ENCODE data around the gene PSMC5.

PSMC5 gene

DNA sequence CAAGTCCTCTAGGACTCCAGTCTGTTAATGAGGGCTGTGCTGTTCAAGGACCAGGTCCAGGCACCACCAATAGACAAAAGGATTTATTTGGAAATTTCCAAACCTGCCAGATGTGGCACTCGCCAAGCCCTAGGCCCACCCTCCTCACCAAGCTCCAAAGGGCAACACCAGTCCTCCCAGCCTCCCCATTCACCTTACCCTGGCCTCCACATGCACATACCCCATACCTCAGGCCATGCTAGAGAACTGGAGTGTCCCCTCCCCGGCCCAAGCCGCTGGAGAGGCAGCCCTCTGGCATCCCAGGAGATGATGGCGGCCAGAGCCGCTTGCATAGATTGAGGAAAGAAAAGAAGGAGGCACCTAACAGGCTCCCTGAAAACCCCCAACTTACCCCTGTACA lies 4.8 kb downstream of the PSMC5 start:
- no peak overlapping the region for H3K4me3 ChIP-seq (ENCODE audit: extremely low read depth, insufficient read depth, low read length, poor library complexity, severe bottlenecking)
- H3K9me3 ChIP-seq (ENCODE audit: control insufficient read depth, low read length): no peaks in the 10 kb centered on the region
- peaks cover 84% of the 10 kb centered on the region for H3K36me3 ChIP-seq (ENCODE audit: control insufficient read depth, insufficient read depth, low read length)
- 90 to 100% methylated on average over 1 to 2 of the region's 5 CpGs for WGBS, 2 experiments (ENCODE audit: insufficient coverage in 2 of 2)
- H3K27ac ChIP-seq (ENCODE audit: low read depth, low read length, severe bottlenecking): no peak overlapping the region
- H3K4me1 ChIP-seq (ENCODE audit: control insufficient read depth, insufficient read depth, low read length, poor library complexity, severe bottlenecking): no peaks in the 10 kb centered on the region

DNA sequence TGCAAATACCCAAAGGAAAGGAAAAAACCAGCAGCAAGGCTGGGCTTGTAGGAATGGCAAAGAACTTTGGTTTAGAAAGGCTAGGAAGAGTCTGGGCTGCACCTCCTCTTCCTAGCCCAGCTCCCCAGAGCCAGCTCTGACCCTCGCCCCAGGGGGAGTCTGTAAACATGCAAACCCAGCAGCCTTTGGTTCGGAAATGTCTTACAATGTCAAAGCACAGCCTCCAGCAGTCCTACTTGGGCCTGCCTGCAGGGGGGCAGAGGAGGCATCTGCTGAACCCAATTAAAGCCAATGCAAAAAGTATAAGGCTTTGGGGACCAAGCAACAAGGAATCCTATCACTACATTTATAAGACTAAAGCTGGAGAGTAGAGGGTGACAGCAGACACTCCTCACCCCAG lies 5.2 kb downstream of the PSMC5 start:
- WGBS, 2 experiments (ENCODE audit: insufficient coverage in 2 of 2): 85 to 90% methylated on average over 2 of the region's 2 CpGs
- no peak overlapping the region for H3K27ac ChIP-seq (ENCODE audit: low read depth, low read length, severe bottlenecking)

DNA sequence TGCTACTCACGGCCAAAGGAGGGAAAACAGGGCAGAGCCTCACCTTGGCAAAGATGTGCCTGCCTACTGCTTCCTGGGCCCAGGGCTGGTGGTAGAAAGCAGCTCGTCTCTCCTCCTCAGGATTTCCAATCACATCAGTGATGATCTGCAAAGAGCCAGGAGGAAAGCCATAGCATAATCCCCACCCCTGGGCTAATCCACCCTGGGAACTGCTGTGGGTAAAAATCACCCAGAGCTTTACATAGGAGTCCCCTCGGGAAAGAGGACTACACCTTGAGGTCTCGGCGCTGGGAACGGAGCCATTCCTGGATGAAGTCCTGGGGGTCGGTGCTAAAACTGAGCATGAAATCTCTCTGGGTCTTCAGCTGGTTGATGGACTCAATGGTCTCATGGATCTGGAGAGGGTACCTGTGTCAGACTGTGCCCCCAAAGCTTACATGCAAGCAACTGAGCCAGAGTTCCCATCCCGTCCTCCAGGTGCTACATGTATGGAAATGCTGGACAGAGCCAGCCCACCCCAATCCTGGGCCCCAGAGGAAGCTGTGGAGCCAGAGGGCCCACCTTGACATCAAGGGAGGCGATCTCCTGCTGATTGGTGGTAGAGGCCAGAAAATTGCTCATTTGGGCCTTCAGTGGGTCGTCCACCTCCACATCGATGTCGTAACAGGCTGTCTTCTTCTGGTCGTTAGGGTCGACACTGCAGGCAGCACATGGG lies 6.0 kb downstream of the PSMC5 start:
- Histone ChIP-seq H3K9me3 (ENCODE audit: control insufficient read depth, low read length) (no peaks in the 10 kb centered on the region), H3K36me3 (ENCODE audit: control insufficient read depth, insufficient read depth, low read length) (peaks cover 92% of the 10 kb centered on the region), H3K27ac (ENCODE audit: low read depth, low read length, severe bottlenecking) (no peak overlapping the region), H3K4me1 (ENCODE audit: control insufficient read depth, insufficient read depth, low read length, poor library complexity, severe bottlenecking) (no peaks in the 10 kb centered on the region), H3K4me3 (ENCODE audit: extremely low read depth, insufficient read depth, low read length, poor library complexity, severe bottlenecking) (no peak overlapping the region)
- WGBS, 2 experiments (ENCODE audit: insufficient coverage in 2 of 2): 93 to 98% methylated on average over 13 to 14 of the region's 14 CpGs

More for the DNA sequence above, 5.2 kb downstream of the PSMC5 start:
- H3K9me3 ChIP-seq (ENCODE audit: control insufficient read depth, low read length): no peaks in the 10 kb centered on the region
- no peak overlapping the region for H3K4me3 ChIP-seq (ENCODE audit: extremely low read depth, insufficient read depth, low read length, poor library complexity, severe bottlenecking)
- no peaks in the 10 kb centered on the region for H3K4me1 ChIP-seq (ENCODE audit: control insufficient read depth, insufficient read depth, low read length, poor library complexity, severe bottlenecking)
- H3K36me3 ChIP-seq (ENCODE audit: control insufficient read depth, insufficient read depth, low read length): peaks cover 88% of the 10 kb centered on the region

DNA sequence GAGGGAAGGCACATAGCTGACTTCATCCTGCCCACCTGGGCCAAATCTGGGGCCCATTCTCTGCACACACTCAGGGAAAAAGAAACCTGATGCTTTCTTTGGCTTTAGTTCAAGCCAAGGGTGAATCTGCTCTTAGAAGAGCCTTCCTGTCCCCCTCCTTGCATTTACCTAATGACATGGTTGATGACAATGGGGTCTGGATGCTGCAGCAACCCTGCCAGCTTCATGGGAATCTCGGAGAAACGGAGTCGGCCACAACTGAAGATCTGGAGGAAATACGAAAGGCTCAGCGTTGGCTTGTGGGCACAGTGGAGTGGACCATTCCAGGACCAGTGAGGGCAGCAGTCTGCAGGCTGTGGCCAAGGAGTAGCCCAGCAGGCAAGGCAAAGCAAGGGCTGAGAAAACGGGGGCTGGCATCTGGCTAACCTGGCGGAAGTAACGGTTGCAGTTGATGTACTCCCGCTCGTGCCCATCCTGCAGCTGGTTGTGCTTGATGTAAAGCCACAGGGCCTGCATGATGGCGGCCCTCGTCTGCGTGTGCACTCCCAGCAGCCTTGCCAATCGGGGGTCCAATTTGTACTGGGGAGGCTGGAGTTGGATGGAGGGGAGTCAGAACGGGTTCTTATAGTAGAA lies 6.6 kb downstream of the PSMC5 start:
- H3K4me3 ChIP-seq (ENCODE audit: extremely low read depth, insufficient read depth, low read length, poor library complexity, severe bottlenecking): no peak overlapping the region
- peaks cover 87% of the 10 kb centered on the region for H3K36me3 ChIP-seq (ENCODE audit: control insufficient read depth, insufficient read depth, low read length)
- no peaks in the 10 kb centered on the region for H3K9me3 ChIP-seq (ENCODE audit: control insufficient read depth, low read length)
- 96 to 97% methylated on average over 11 to 15 of the region's 15 CpGs for WGBS, 2 experiments (ENCODE audit: insufficient coverage in 2 of 2)
- no peaks in the 10 kb centered on the region for H3K4me1 ChIP-seq (ENCODE audit: control insufficient read depth, insufficient read depth, low read length, poor library complexity, severe bottlenecking)
- no peak overlapping the region for H3K27ac ChIP-seq (ENCODE audit: low read depth, low read length, severe bottlenecking)

DNA sequence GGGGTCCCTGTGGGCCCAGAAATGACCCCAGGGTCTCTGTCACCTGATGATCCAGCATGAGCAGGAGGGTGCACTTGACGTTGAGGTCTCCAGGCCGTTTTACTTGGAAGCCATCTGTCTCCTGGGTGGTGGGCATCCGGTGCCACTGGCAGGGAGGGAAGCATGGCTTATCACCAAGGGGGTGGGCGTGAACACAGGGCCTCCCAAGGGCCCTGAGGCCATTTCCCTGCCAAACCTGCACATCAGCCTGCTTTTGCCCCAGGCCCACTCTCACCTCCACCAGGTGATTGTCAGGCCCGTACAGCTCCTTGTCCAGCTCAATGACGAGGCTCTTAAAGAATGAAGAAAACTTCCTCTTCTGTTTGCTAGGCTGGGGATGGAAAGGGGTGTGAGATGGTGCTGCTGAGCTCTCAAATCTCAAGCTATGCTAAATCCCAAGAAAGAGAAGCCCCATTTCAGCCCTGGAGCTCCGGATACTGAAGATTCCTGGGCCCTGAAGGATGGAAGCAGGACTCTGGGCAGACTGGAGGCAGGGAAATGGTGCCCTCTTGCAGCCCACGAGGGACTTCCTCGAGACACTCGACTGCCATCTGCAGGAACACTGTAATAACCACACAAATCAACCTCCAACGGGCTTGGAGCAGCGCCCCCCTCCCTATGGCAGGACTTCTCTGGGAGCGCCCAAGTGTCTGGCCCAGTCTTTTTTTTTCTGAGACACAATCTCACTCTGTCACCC lies 7.4 kb downstream of the PSMC5 start:
- Histone ChIP-seq H3K9me3 (ENCODE audit: control insufficient read depth, low read length) (no peaks in the 10 kb centered on the region), H3K36me3 (ENCODE audit: control insufficient read depth, insufficient read depth, low read length) (peaks cover 80% of the 10 kb centered on the region), H3K4me1 (ENCODE audit: control insufficient read depth, insufficient read depth, low read length, poor library complexity, severe bottlenecking) (no peaks in the 10 kb centered on the region), H3K27ac (ENCODE audit: low read depth, low read length, severe bottlenecking) (no peak overlapping the region), H3K4me3 (ENCODE audit: extremely low read depth, insufficient read depth, low read length, poor library complexity, severe bottlenecking) (no peak overlapping the region)
- 53 to 56% methylated on average over 7 to 10 of the region's 13 CpGs for WGBS, 2 experiments (ENCODE audit: insufficient coverage in 2 of 2)

DNA sequence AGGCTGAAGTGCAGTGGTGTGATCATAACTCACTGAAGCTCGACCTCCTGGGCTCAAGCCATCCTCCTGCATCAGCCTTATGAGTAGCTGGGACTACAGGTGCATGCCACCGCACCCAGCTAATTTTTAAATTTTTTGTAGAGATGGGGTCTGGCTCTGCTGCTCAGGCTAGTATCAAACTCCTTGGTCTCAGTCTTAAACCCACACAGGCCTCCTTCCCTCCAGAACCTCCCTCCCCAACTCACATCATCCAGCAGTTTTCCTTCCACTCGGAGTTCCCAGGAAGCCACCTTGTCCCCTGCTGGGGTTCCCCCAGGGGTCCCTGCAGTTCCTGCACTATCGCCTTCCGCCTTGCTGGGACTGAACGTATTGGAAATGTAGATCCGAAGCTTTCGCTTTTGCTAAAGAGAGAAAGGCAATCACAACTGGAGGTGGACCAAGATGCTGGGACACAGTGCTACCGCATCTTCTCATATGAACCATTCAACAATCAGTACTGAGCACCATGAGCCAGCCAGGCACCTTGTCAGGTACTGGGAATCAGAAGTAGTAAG lies 8.0 kb downstream of the PSMC5 start:
- H3K36me3 ChIP-seq (ENCODE audit: control insufficient read depth, insufficient read depth, low read length): peaks cover 73% of the 10 kb centered on the region
- H3K27ac ChIP-seq (ENCODE audit: low read depth, low read length, severe bottlenecking): no peak overlapping the region

DNA sequence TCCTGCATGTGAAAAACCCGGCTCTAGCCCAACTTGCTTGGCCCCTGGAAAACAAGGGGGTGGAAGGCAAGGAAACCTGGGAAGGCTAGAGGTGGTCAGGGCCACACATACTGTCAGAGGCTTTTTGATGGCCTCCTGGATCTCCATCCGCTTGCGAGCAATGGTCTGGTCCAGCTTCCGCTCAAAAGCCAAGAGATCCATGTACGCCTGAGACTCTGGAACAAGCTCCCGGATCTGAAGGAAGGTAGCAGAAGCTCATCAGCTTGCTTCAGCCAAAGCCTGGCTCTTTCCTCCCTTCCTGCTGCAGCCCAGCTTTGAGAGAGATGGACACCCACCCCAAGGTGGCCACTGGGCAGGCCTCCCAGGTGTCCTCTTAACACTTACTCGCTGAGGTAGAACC lies 9.6 kb downstream of the PSMC5 start:
- WGBS, 2 experiments (ENCODE audit: insufficient coverage in 2 of 2): 98 to 99% methylated on average over 6 to 7 of the region's 7 CpGs
- Histone ChIP-seq H3K36me3 (ENCODE audit: control insufficient read depth, insufficient read depth, low read length) (peaks cover 62% of the 10 kb centered on the region), H3K4me1 (ENCODE audit: control insufficient read depth, insufficient read depth, low read length, poor library complexity, severe bottlenecking) (peaks cover 9% of the 10 kb centered on the region), H3K4me3 (ENCODE audit: extremely low read depth, insufficient read depth, low read length, poor library complexity, severe bottlenecking) (no peak overlapping the region), H3K9me3 (ENCODE audit: control insufficient read depth, low read length) (no peaks in the 10 kb centered on the region), H3K27ac (ENCODE audit: low read depth, low read length, severe bottlenecking) (no peak overlapping the region)

More for the DNA sequence above, 8.0 kb downstream of the PSMC5 start:
- Histone ChIP-seq H3K4me3 (ENCODE audit: extremely low read depth, insufficient read depth, low read length, poor library complexity, severe bottlenecking) (no peak overlapping the region), H3K4me1 (ENCODE audit: control insufficient read depth, insufficient read depth, low read length, poor library complexity, severe bottlenecking) (no peaks in the 10 kb centered on the region), H3K9me3 (ENCODE audit: control insufficient read depth, low read length) (no peaks in the 10 kb centered on the region)
- 74 to 89% methylated on average over 7 to 8 of the region's 9 CpGs for WGBS, 2 experiments (ENCODE audit: insufficient coverage in 2 of 2)

DNA sequence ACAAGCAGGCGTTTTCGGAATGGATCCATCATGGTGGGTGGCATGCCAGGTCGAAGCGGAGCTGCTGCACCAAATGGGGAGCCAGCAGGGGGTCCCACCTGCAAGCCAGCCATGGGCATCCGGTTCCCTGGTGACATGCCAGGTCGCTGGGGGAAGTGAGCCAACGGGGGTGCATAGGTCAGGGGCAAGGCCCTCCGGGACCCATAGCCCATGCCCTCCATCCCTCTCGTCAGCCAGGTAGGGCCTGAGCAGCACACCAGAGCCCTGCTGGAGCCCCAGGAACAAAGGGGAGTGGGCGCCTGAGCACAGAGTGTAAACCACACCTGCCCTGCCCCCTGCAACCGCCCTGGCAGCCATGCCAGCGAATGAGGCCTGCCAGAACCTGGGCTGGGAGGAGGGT lies 10.2 kb downstream of the PSMC5 start:
- H3K36me3 ChIP-seq (ENCODE audit: control insufficient read depth, insufficient read depth, low read length): peaks cover 56% of the 10 kb centered on the region
- H3K9me3 ChIP-seq (ENCODE audit: control insufficient read depth, low read length): no peaks in the 10 kb centered on the region
- no peak overlapping the region for H3K27ac ChIP-seq (ENCODE audit: low read depth, low read length, severe bottlenecking)
- H3K4me1 ChIP-seq (ENCODE audit: control insufficient read depth, insufficient read depth, low read length, poor library complexity, severe bottlenecking): peaks cover 9% of the 10 kb centered on the region
- no peak overlapping the region for H3K4me3 ChIP-seq (ENCODE audit: extremely low read depth, insufficient read depth, low read length, poor library complexity, severe bottlenecking)
- 94 to 100% methylated on average over 6 to 11 of the region's 12 CpGs for WGBS, 2 experiments (ENCODE audit: insufficient coverage in 2 of 2)

DNA sequence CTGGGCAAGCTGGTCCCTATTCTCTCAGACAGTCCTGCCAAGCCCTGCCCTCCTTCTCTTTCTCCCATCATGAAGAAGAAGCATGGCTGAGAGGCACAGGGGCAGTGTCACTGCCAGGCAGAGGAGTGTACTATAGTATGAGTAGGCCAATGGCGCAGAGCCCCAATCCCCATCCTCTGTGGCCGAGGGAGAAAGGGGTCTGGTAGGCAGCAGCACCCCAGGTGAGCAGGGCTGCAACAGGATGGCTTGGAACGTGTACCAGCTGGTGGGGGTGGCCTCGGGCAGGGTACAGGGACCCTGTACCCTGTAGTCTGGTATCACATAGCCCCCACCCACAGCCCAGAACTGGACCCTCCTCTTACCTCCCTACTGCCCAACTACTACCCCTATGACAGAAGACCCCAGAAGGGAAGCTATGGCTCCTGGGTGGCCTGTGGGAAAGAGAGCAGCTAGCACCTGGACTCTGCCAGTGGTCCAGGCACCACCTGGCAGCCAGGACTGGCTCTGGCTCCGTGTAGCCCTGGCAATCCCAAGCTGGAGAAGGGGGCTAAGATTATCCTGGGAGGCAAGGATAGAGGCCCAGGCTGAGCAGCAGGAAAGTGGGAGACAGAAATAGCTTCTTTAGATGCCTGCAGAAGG lies 10.8 kb downstream of the PSMC5 start:
- Histone ChIP-seq H3K4me3 (ENCODE audit: extremely low read depth, insufficient read depth, low read length, poor library complexity, severe bottlenecking) (no peak overlapping the region), H3K9me3 (ENCODE audit: control insufficient read depth, low read length) (no peaks in the 10 kb centered on the region), H3K36me3 (ENCODE audit: control insufficient read depth, insufficient read depth, low read length) (peaks cover 50% of the 10 kb centered on the region), H3K27ac (ENCODE audit: low read depth, low read length, severe bottlenecking) (no peak overlapping the region), H3K4me1 (ENCODE audit: control insufficient read depth, insufficient read depth, low read length, poor library complexity, severe bottlenecking) (peaks cover 9% of the 10 kb centered on the region)
- WGBS, 2 experiments (ENCODE audit: insufficient coverage in 2 of 2): 94% methylated on average over 3 to 5 of the region's 5 CpGs

DNA sequence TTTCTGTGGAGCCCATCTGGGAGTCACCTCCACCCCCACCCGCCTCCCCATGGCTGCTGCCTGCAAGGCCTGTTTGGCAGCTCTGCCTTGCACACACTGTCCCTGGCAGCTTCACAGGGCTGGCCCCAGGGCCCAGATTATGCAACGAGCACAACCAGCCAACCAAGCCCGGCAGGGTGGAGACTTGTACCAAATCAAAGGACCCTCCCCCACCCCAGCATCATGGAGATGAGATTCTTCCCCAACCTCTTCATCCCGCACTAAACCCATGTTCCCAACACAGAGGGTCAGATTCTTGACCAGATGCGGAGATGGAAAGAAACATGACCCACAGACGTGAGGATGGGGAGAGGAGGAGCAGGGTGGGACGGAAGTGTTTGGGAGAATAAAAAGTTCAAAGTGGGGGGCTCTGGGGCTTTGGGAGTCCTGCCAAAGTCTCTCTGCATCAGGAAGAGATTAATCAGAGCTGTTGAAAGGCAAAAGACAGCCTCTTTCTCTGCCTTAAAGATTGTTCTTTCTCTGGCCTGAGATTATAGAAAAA lies 11.5 kb downstream of the PSMC5 start:
- WGBS, 2 experiments (ENCODE audit: insufficient coverage in 2 of 2): 82 to 86% methylated on average over 5 of the region's 7 CpGs
- Histone ChIP-seq H3K36me3 (ENCODE audit: control insufficient read depth, insufficient read depth, low read length) (peaks cover 44% of the 10 kb centered on the region), H3K4me1 (ENCODE audit: control insufficient read depth, insufficient read depth, low read length, poor library complexity, severe bottlenecking) (peaks cover 9% of the 10 kb centered on the region), H3K9me3 (ENCODE audit: control insufficient read depth, low read length) (no peaks in the 10 kb centered on the region), H3K27ac (ENCODE audit: low read depth, low read length, severe bottlenecking) (no peak overlapping the region), H3K4me3 (ENCODE audit: extremely low read depth, insufficient read depth, low read length, poor library complexity, severe bottlenecking) (no peak overlapping the region)

Data from mesodermal cell (in vitro differentiated cells).